Loucy (cell line): ENCODE results near the gene SPEG.

ENCODE experiments used
- H2AFZ ChIP-seq: fragments of 200-600 bp; sonication (generic); 2 replicates; pipeline ENCODE4 v1.6.0; 2016; ENCODE audit warnings: antibody characterized with exemption, mild to moderate bottlenecking, low read length, moderate library complexity
- H3F3A ChIP-seq: fragments of 200-600 bp; 2 replicates; pipeline ENCODE4 v1.6.0; 2016; ENCODE audit warnings: antibody characterized with exemption, low read depth, mild to moderate bottlenecking
- H3K27me3 ChIP-seq: fragments of 200-600 bp; sonication (generic); 2 replicates; pipeline ENCODE4 v1.6.1; 2014; ENCODE audit warnings: low read length, mild to moderate bottlenecking; ENCODE audit not compliant: insufficient read depth, poor library complexity, severe bottlenecking
- H3K36me3 ChIP-seq: fragments of 200-600 bp; sonication (generic); 2 replicates; pipeline ENCODE4 v1.6.1; 2016; ENCODE audit warnings: low read length; ENCODE audit not compliant: insufficient read depth
- H3K4me1 ChIP-seq: fragments of 200-600 bp; sonication (generic); 2 replicates; pipeline ENCODE4 v1.5.1; 2014; ENCODE audit warnings: low read length, mild to moderate bottlenecking; ENCODE audit not compliant: insufficient read depth, poor library complexity, severe bottlenecking
- H3K4me2 ChIP-seq: fragments of 200-600 bp; sonication (generic); 2 replicates; pipeline ENCODE4 v1.6.0; 2014; ENCODE audit warnings: antibody characterized with exemption, low read length, low read depth, mild to moderate bottlenecking; ENCODE audit not compliant: poor library complexity, severe bottlenecking
- H3K4me3 ChIP-seq: fragments of 200-600 bp; sonication (generic); 2 replicates; pipeline ENCODE4 v1.5.1; 2014; ENCODE audit warnings: low read length, mild to moderate bottlenecking, mixed read lengths; ENCODE audit not compliant: poor library complexity, severe bottlenecking
- H3K79me2 ChIP-seq: fragments of 200-600 bp; sonication (generic); 2 replicates; pipeline ENCODE4 v1.6.1; 2014; ENCODE audit warnings: low read length; ENCODE audit not compliant: insufficient read depth
- H3K9ac ChIP-seq: fragments of 200-600 bp; sonication (generic); 2 replicates; pipeline ENCODE4 v1.6.0; 2014; ENCODE audit warnings: mild to moderate bottlenecking, low read depth, low read length, moderate library complexity; ENCODE audit not compliant: poor library complexity, severe bottlenecking
- H3K9me2 ChIP-seq: fragments of 200-600 bp; sonication (generic); replicated peaks from 2 replicates; pipeline ENCODE4 v1.6.1; 2016; ENCODE audit warnings: low read depth, low read length, mixed read lengths
- H3K9me3 ChIP-seq: fragments of 200-600 bp; sonication (generic); 2 replicates; pipeline ENCODE4 v1.6.1; 2014; ENCODE audit warnings: mild to moderate bottlenecking, antibody characterized with exemption, low read length, low read depth; ENCODE audit not compliant: insufficient read depth
- H4K20me1 ChIP-seq: fragments of 200-600 bp; sonication (generic); 2 replicates; pipeline ENCODE4 v1.6.0; 2014; ENCODE audit warnings: antibody characterized with exemption, low read length, mild to moderate bottlenecking; ENCODE audit not compliant: insufficient read depth, poor library complexity, severe bottlenecking
- EZH2phosphoT487 ChIP-seq: fragments of 200-600 bp; IDR thresholded peaks from 2 replicates; pipeline ENCODE4 v1.6.1; 2018; ENCODE audit warnings: antibody characterized with exemption, mild to moderate bottlenecking, moderate library complexity, borderline replicate concordance
- TF ChIP-seq, protein P1 (sequence below): fragments of 200-600 bp; sonication (generic); conservative IDR thresholded peaks from 2 replicates; pipeline ENCODE4 v1.5.1; 2014; ENCODE audit warnings: mild to moderate bottlenecking, antibody characterized with exemption, low read length

SPEG gene

DNA sequence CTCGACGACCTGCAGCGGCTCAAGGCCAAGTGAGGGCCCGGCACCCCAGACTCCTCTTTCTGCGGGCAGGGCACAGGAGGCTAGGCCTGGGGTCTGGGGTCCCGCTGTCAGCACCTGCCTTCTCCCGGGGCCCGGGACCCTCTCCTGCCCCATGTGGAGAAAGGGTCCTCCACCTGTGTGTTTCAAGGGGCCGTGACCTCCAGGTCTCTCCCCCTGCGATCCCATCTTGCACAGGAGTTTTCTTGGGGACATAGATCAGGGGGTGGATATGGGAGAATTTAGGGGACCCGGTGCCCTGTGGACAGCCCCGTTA, 15.7 kb upstream of the SPEG start:
- H3K9me2 ChIP-seq: no peaks in the 10 kb centered on the region
- H3K9ac ChIP-seq: no peak overlapping the region
- no peak overlapping the region for H2AFZ ChIP-seq
- H3K36me3 ChIP-seq: no peaks in the 10 kb centered on the region
- no peaks in the 10 kb centered on the region for H3K27me3 ChIP-seq
- H3K4me2 ChIP-seq: no peak overlapping the region
- H3K79me2 ChIP-seq: no peaks in the 10 kb centered on the region
- no peaks in the 10 kb centered on the region for H4K20me1 ChIP-seq
- TF ChIP-seq EZH2phosphoT487: no peak
- TF ChIP-seq, protein P1, sequence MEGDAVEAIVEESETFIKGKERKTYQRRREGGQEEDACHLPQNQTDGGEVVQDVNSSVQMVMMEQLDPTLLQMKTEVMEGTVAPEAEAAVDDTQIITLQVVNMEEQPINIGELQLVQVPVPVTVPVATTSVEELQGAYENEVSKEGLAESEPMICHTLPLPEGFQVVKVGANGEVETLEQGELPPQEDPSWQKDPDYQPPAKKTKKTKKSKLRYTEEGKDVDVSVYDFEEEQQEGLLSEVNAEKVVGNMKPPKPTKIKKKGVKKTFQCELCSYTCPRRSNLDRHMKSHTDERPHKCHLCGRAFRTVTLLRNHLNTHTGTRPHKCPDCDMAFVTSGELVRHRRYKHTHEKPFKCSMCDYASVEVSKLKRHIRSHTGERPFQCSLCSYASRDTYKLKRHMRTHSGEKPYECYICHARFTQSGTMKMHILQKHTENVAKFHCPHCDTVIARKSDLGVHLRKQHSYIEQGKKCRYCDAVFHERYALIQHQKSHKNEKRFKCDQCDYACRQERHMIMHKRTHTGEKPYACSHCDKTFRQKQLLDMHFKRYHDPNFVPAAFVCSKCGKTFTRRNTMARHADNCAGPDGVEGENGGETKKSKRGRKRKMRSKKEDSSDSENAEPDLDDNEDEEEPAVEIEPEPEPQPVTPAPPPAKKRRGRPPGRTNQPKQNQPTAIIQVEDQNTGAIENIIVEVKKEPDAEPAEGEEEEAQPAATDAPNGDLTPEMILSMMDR: no peak
- no peaks in the 10 kb centered on the region for H3K9me3 ChIP-seq
- H3K4me3 ChIP-seq: no peak overlapping the region
- no peaks in the 10 kb centered on the region for H3F3A ChIP-seq
- no peaks in the 10 kb centered on the region for H3K4me1 ChIP-seq

DNA sequence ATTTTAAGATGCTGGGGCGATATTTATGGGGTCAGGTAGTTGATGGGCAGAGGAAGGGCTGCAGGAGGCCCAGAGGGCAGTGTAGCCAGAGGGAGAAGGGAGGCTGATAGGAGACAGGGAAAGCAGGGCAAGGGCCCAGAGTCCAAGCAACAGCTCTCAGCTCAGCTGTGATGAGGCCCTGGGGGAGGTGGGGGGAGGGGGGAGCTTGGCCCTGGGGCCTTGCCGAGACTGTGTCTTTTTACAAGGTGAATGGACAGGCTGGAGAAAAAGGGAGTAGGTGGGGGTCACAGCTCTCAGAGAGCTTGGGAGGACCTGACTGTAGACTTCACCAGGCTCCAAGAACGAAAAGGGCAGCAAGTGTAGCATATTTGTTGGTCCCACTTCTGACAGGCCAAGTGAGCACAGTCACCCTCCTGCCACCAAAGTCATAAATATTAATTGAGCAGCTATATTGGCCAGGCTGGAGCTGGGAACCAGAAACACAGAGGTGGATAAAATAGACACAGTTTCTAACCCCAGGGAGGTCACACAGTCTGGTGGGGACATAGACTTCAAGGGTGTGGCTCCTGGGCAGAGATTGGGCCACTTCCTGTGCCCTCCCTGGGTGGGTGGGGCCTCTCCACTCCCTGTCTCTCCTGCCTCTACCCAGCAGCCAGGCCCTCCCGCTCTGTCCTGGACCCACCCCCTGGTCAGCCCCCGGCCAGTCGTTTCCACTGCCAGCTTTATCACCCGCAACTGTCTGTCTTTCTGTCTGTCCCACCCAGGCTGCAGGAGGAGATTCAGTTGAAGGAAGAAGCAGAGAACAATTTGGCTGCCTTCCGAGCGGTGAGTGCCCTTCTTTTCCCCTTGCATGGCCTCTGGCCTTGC, 15.1 kb upstream of the SPEG start:
- Histone ChIP-seq H3K9me3 (no peaks in the 10 kb centered on the region), H3K27me3 (no peaks in the 10 kb centered on the region), H3F3A (no peaks in the 10 kb centered on the region), H3K79me2 (no peaks in the 10 kb centered on the region), H2AFZ (no peak overlapping the region), H3K9ac (no peak overlapping the region), H4K20me1 (no peaks in the 10 kb centered on the region), H3K4me2 (no peak overlapping the region), H3K4me3 (no peak overlapping the region), H3K36me3 (no peaks in the 10 kb centered on the region), H3K4me1 (no peaks in the 10 kb centered on the region), H3K9me2 (no peaks in the 10 kb centered on the region)
- TF ChIP-seq, protein P1: no peak
- TF ChIP-seq EZH2phosphoT487: no peak

DNA sequence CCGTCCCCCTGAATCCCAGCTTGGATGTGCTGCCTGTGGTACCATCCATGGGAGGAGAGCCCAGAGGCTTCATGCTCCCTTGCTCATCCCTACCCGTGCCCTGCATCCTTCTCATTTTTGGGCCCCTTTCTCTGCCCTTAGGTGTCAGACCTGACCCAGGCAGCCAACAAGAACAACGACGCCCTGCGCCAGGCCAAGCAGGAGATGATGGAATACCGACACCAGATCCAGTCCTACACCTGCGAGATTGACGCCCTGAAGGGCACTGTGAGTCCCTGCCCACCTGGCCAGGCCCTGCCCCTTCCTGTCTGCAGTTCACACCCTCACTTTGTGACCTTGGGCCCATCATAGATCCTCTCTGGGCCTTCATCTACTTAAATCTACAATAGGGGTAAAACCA, 14.0 kb upstream of the SPEG start:
- TF ChIP-seq, protein P1: no peak
- TF ChIP-seq EZH2phosphoT487: no peak
- H3K4me2 ChIP-seq: no peak overlapping the region

More for the DNA sequence above, 14.0 kb upstream of the SPEG start:
- Histone ChIP-seq H3K36me3 (no peaks in the 10 kb centered on the region), H3F3A (no peaks in the 10 kb centered on the region), H3K4me1 (no peaks in the 10 kb centered on the region), H3K27me3 (no peaks in the 10 kb centered on the region), H3K9me3 (no peaks in the 10 kb centered on the region), H3K4me3 (no peak overlapping the region), H3K9me2 (no peaks in the 10 kb centered on the region), H4K20me1 (no peaks in the 10 kb centered on the region), H3K9ac (no peak overlapping the region), H3K79me2 (no peaks in the 10 kb centered on the region), H2AFZ (no peak overlapping the region)
